Left colon (tissue), 2 donors: Measurements from ENCODE around the gene ARHGAP28. TPM values are rescaled to one million over a fixed set of nuclear protein-coding genes. Genes with fewer than 3 reads are reported as not detected.

Experiments
- ATAC-seq: fragments of 200-7000 bp; cut with Tn5 transposase; one replicate; pipeline ENCODE4 v1.9.1; 2020; ENCODE audit warnings: mild to moderate bottlenecking, moderate library complexity
- DNase-seq, 2 donors: peaks; one replicate each; pipeline ENCODE4 v3.0.0-alpha.2; 2020
- intact Hi-C, 2 donors: fragments of 100-400 bp; cut with DNase I in 1 of 2; cut with micrococcal nuclease in 1 of 2; formaldehyde crosslinking; loops; one replicate each; pipeline versions ENCODE4 v1.11.2 to v1.14.0; 2022; cut with DNase I, micrococcal nuclease
- total RNA-seq, 2 donors: library from RNA; stranded (reverse); fragmentation: NEBNext Ultra II Directional; extraction: Animal tissue kit (Norgen Biotek cat#: 25700); gene quantifications; one replicate each; pipeline ENCODE4 v1.2.1, GENCODE V29; 2021
- donor health status: DM: no; HTN: no; CAD: no.
- donor health status: DM: yes; HTN: yes; CAD: no.

The ARHGAP28 gene
- total RNA-seq, 2 donors from 2014 or later = 2.1 to 6.5 TPM

DNA sequence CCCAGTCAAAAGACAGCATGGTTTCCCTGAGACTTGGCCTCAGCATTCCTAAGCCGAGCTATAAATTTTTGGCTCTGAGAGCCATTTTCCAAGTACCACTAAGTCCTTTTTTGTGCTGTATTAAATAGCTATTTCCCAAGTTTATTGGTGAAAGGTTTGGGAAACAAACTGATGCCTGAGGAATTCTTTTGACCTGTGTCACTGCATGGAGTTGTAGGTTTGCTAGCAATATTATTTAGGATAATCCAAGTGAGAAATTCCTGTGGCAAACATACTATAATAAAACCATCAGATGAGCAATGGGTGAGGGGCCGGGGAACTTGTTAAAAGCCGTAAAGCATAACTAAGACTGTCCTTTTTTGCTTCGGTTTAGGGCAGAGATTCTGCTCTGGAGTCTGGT is 28.4 kb downstream of the ARHGAP28 start:
- ATAC-seq = no peak
- intact Hi-C loops = no loop called here
- DNase-seq = no peak

DNA sequence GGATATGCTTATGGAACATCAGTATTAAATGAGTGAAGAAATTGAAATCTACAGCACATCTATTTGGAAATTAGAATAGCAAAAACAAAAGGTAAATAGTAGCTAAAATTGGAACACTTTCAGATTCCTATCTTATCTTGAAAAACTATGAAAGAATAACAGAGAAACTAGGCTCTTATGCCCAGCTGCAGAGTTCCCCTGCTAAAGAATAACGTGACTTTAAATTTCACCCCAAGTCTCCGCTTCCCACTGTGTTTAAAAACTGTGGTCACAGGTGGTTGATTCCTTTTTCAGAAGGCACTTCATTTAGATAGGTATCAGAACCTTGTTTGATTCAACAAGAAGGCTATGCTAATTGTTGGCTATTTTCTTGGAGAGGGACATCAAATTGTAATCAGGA is 30.1 kb downstream of the ARHGAP28 start:
- intact Hi-C loops = no loop called here
- no peak for ATAC-seq
- no peak for DNase-seq

DNA sequence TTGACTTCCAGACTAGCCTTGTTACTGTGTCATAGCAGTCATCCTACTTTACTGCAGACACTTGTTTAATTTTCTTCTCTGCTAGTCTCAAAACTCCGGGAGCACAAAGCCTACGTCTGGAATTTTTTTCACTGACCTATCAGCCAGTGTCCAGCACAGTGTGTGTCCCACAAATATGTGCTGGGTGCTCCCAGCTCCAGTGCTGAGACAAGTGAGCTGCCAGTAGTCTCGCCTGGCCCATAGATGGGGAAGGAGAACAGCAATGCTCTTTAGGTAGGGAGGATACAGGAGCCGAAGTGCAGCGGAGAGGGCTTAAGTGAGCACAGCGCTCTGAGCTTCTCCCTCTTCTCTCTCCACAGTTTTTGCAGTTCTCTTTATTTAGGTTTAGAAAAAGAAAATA is 34.0 kb downstream of the ARHGAP28 start:
- intact Hi-C loops = no loop called here
- DNase-seq (no peak), ATAC-seq (no peak)

DNA sequence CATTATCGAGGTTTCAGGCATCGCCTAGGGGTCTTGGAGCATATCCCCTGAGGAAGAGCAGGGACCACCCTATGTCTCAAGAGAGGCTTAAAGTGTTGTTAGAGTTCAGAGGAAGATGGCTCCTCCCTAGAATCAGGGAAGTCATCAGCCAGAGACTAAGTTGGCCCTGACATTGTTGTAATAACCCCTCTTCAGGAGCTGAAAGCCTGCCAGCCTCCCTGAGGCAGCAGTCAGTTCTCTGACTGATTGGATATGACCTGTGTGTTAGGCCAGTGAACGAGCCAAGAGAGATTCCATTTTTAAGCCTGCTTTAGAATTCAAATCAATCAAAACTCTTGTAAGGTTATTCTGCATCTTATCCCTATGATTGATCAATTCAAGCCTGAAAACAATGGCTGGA is 34.9 kb downstream of the ARHGAP28 start:
- ATAC-seq (no peak), DNase-seq (no peak)
- intact Hi-C loops = no loop called here

DNA sequence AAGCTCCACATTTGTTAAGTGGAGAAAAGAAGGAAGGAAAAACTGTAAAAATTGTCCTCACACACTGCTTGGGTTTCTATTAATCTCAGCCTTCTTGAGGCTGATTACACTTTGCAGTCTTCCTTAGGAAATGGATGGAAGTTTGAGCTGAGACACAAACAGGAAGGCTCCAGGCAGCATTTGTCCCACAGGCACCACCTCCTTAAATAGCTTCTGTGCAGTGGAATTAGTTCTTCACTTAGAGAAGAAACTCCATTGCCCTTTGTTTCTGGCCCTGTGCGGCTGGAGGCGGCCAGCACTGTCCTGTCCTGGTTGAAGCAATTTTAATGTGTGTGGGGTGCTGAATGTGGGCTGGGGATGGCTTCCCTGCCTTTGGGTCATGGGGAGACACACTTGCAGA is 44.3 kb downstream of the ARHGAP28 start:
- ATAC-seq (no peak), DNase-seq (no peak)
- intact Hi-C loops = no loop called here

DNA sequence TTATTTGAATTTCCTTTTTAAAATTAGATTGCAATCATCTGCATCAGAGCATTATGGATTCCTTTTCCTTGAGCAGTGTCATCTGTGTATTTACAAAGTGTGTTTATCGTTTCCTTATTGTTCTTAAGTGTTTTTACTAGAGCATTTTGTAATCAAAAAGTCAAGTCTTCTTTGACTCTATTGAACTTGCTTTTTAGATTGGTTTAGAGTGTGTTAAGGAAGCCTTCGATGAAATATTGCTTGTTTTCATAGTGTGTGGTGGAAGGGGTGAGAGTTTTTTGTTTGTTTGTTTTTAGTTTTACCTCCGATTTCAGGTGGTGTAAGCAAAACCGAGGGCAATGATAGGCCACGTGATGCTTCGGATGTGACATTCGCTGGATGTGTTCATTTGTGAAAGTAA is 45.7 kb downstream of the ARHGAP28 start:
- DNase-seq (no peak), ATAC-seq (no peak)
- intact Hi-C loops = no loop called here

DNA sequence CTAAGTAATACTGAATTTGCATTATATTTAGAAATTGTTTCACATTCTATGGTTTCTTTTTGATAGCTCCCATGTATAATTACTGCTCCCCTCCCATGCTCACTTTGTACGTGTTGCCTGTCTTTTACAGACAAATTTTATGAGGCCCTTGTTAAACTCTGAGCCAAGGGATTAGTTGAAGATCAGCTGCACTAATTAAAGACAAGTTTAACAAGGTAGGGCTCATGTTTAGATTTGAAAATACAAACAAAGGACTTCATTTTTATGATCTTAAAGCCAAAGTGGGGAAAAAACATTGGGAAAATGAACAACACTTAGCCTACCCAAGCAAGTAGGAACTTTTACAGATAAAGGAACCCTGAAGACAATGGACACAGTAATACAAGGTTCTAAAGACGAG is 46.2 kb downstream of the ARHGAP28 start:
- ATAC-seq (no peak), DNase-seq (no peak)
- intact Hi-C loops = no loop called here

DNA sequence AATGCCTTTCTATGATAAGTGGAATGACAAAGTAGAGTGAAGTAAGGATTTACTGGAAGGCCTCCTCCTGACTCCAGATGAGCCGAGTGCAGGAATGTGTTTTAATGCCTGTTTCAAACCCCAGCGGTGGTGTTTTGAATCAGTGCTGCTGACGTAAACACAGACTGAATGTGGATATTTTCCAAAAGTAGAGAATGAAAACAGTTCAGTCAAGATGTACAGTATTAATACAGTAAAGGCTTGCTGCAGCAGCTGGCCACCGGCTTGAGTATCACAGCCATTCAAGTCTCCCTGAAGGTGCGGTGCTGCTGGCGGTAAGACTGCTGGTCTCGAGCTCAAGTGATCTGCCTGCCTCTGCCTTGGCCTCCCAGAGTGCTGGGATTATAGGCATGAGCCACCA is 46.7 kb downstream of the ARHGAP28 start:
- intact Hi-C loops = no loop called here
- DNase-seq = no peak
- ATAC-seq = no peak

DNA sequence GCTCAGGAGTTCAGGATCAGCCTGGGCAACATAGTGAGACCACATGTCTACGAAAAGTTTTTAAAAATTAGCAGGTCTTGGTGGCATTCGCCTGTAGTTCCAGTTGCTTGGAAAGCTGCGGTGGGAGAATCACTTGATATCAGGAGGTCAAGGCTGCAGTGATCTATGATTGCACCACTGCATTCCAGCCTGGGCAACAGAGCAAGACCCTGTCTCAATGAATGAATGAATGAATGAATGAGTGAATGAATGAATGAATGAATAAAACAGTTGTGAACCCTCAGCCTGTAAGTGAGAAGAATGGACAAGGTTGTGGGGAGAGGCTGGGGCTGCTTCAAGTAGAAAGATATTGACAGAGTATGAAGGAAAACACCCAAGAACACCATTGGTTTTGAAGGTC is 48.0 kb downstream of the ARHGAP28 start:
- intact Hi-C loops = no loop called here
- DNase-seq (no peak), ATAC-seq (no peak)

DNA sequence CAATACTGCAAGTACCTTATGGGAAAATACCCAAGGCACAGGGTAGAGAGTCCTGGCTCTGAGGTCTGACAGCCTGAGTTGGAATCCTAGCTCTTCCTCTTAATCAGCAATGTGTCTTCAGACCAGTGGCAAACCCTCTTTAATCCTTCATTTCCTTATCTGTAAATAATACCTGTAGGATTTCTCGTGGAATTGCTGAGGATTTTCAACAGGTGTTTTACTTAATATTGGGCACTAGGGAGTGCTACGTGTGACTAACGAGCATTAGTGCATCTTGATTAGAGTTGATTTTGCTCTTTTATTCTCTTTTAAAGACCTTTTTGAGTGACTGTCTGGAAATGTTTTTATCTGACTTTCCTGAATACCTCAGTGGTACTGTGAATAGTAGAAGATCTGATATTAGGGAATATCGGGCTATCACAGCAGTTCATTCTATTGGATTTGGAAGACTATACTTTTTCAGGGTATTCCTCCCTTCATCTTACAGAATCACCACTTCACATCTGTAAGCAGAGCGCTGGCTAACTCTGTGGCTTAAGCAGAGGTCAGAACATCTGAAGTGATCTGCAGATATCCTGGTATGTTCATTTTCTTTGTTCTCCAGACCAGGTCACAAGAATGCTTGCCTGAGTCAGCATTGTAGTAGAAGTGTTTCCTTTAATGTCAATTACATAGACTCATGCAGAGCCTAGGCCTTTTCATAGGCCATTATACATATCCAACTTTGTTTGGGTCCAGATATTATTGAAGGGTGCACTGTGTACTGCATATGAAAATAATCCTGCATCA is 49.1 kb downstream of the ARHGAP28 start:
- intact Hi-C loops = no loop called here
- no peak for ATAC-seq
- DNase-seq = no peak

DNA sequence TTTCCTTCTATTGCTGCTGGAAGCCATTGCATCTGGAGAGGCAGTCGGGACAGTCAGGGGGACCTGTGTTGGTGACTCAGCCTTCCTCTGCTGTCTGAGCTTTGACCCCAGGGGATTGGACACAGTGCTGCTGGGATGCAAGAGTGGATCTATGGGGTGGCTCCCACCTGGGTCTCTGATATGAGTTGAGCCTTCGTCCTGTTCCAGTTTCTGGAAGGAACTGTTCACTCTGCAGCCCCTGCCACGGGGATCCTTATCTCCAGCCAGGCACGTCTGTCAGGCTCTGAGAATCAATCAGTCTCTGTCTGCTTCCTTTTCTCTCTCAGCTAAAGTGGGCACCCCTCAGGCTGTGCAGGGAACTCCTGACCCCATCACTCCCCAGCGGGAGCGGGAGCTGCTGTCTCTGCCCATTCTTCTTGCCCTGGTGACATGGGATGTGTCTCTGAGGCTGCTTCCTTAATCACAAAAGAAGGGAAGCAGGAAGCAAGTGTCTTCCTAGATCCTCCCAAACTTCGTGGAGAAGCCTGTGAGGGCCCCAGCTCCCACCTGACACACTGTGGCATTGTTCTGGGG is 51.7 kb downstream of the ARHGAP28 start:
- DNase-seq (no peak), ATAC-seq (no peak)
- intact Hi-C loops = no loop called here

DNA sequence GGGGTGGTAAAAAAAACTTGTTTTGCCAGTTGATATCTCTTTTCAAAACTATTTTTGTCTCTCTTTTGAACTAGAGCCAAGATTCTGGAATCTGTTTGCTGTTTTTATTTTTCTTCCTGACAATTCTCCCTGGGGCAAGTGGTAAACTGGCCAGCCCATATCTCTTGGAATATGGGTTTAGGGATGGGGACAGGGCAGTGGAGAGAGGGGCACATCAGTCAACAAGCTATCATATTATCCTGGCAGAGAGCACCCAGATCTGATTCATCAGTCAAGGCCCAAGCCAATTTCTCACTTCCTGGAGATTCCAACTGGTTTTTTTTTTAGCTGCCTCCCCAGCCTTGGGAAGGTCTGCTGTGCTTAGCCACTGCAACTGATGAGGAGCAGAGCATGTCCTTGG is 52.3 kb downstream of the ARHGAP28 start:
- no peak for DNase-seq
- intact Hi-C loops = no loop called here
- no peak for ATAC-seq

DNA sequence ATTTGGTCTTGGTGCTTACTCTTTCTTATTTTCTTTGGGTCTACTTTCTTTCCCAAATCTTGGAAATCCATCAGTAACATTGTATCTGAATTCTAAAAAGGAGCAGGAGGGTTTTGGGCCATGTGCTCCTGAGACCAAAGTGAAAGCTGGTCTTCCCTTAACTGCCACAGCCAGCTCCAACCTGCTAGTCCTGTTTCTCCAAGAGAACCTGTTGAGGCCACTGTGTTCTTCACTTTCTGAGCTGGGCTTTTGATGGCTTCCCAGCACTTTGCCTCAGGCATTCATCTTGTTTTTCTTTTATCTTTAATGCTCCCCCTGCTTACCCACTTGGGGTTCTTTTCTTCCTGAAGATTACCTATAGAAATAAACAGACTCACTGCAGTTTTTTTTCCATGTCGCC is 53.3 kb downstream of the ARHGAP28 start:
- intact Hi-C loops = no loop called here
- ATAC-seq (no peak), DNase-seq (no peak)

DNA sequence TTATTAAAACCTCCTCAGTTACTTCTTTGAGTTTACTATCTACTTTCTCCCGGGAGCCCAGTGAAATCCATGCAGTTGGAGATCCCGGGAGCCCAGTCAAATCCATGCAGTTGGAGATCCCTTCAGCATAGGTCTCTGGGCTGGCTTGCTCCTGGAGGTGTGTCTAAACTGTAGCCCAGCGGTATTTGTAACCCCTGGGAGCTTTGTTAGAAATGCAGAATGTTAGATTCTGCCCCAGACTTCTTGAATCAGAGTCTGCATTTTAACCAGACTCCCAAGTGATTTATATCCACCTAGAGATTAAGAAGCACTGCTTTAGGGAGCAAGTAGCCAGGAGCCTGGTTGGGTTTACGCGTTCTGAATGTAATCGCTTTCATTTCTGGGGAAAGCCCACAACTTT is 54.5 kb downstream of the ARHGAP28 start:
- no peak for DNase-seq
- intact Hi-C loops = no loop called here
- no peak for ATAC-seq

DNA sequence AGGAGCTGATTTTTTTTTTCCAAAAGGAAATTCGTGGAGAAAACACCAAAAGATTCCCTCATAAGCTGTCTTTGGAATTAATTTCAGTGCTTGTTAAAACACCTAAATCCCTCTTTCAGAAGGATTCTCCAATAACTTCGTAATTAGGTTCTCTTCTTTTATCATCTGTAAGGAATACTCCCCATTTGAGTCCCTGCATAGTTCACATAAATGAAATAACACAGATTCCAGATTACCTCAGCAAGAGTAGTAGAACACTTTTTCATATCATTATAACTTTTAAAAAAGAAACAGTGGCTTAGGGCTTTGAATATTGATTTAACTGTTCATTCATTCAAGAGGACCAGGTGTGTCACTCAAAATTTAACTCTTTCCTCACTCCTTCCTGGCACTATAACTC is 55.5 kb downstream of the ARHGAP28 start:
- no peak for ATAC-seq
- intact Hi-C loops = no loop called here

DNA sequence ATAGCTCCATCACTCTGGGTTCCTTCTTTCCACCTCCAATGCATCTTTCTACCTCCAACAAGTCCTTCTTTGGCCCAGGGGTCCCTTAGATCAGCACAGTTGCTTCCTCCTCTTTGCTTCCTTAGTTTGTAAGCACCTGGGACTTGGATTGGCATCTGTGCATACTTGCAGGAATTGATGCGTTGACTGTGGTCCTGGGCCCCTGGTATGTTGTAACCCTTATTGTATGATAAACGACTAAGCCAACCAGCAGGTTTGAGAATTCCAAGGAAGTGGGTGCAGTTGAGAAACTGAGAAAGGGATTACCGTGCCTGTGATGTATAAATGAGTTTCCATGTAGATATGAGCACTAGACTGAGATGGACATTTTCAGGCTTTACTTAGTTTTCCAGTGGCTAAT is 55.9 kb downstream of the ARHGAP28 start:
- DNase-seq = no peak
- ATAC-seq = no peak
- intact Hi-C loops = no loop called here

More for the DNA sequence above, 55.5 kb downstream of the ARHGAP28 start:
- DNase-seq = no peak

DNA sequence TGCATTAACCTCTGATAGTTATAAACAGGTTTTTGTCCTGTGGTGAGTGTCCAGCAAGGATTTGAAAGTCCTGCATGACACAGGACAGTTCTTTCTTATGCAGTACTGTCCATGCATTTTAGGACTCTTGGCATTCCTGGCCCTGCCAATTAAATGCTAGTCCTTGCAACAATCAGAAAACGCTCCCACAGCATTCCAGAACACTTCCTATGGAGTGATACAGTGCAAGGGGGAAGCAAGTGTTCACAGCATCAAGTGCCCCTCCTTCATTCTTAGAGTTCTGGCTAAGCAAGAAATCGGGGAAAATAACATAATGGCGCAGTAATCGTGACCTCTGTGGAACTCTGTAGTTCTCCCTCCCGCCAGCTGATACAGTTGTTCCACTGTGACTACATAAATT is 62.9 kb downstream of the ARHGAP28 start:
- intact Hi-C loops = no loop called here
- no peak for ATAC-seq
- no peak for DNase-seq

DNA sequence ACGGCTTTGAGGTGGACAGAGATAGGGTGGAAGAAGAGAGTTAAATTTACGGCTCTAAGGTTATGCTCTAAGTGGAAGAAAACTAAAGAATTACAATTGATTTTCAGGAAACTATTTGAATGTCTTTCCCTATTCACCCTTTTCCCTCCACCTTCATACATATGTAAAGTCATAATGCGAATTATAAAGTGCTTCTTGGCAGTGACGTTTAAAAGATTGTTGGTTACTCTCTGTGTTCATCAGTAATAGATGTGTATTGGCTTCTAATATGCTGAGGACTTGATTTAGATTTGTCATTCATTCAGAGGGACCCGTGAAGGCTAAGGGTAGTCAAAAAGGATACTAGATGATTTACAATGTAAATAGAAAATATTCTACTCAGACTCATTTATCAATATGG is 63.9 kb downstream of the ARHGAP28 start:
- DNase-seq (no peak), ATAC-seq (no peak)
- intact Hi-C loops = no loop called here

DNA sequence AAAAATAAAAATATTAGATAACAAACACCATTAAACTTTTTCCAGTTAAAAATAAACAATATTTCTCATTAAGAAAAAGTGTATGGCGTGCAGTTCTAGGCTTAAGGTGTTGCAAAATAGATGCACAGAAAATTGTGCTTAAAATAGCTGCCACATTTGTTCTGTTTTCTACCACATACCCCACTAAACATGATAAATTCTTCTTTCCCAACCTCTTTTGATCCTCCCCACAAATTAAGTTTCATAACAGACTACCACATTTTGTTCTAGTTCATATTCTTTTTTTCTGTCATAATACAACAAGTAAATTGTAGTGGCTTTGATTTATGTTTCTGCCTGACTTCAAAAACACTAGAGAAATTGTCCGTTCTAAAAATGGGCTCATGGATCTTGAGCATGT is 64.5 kb downstream of the ARHGAP28 start:
- no peak for ATAC-seq
- DNase-seq = no peak
- intact Hi-C loops = no loop called here

DNA sequence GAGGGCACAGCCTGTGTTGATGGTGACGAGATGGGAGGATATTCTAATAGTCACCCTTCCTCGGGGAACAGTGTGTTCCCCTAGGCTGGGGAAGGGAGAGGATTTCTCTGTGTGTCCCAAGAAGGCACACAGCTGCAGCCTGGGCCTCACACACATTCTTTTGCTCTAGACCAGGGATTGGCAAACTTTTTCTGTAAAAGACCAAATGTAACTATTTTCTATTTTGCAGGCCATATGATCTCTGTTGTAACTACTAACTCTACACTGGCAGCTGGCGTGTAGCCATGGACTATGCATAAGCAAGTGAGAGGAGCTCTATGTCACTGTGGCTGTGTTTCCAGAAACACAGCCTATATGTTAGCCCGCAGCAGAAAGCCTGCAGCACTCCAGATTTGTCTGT is 65.8 kb downstream of the ARHGAP28 start:
- DNase-seq (no peak), ATAC-seq (no peak)
- intact Hi-C loops = no loop called here

DNA sequence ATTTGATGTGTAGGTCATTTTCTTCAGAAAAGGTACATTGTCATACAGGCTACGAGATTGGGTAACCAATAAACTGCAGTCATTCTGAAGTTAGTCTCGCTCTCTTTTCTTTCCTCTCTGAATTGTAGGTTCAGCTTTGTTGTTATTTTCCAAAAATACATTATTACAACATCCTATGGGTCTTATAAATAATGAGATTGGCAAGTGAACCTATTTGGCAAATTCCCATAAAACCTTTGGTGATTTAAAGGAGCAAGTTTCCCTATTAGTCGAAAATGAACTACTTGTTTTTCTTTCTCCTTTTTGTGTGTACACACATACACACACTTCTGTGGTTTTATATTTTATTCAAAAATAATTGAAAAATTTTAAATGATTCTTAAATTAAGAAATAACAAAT is 67.0 kb downstream of the ARHGAP28 start:
- DNase-seq = no peak
- intact Hi-C loops = no loop called here
- ATAC-seq = no peak
